Heart left ventricle (tissue), 13 donors: ENCODE results near the gene ANK3.

Experiments used
- POLR2A ChIP-seq, 2 donors: fragments of 450-650 bp; IDR thresholded peaks; one replicate each; pipeline ENCODE4 v1.6.1; 2017; ENCODE audit warnings: antibody characterized with exemption in 2 of 2, mild to moderate bottlenecking in 2 of 2, moderate library complexity in 2 of 2
- TF ChIP-seq, protein P1 (sequence below), 12 donors: fragments of 200-600 bp; sonication (generic) in 4 of 12; IDR thresholded peaks; one replicate each; pipeline versions ENCODE4 v1.5.0 to v1.8.0; 2018 to 2022; ENCODE audit warnings: antibody characterized with exemption in 12 of 12, mild to moderate bottlenecking in 5 of 12
- donor health status: ischemic (EF 13 %, LVEDD 7.1; RV severe dilation, severe dysfunction).
- donor health status: DM: no; HTN: yes; CAD: no.
- donor health status: DM: no; HTN: no; CAD: no.
- donor health status: ischemic (EF 25% LVEDD 6.9; RV normal size, moderate dysfunction).
- donor health status: ischemic (EF 25% LVEDD 5.7; RV mildly dilated, moderate dysfunction).
- donor health status: ischemic (EF 35%, LVEDD 5.7; RV mildly dilated, moderate dysfunction).
- donor health status: nonischemic (EF 11% LVEDD 7.7; RV severe dilation, severe dysfunction).
- donor health status: DM: yes; HTN: yes; CAD: no.
- donor health status: PGD.
- donor health status: ischemic (EF 29% LVEDD 5.4; RV normal size, mild dysfunction).
- donor health status: nonischemic (EF 23%, LVEDD 6.1; RV moderate dilation, normal function).

DNA sequence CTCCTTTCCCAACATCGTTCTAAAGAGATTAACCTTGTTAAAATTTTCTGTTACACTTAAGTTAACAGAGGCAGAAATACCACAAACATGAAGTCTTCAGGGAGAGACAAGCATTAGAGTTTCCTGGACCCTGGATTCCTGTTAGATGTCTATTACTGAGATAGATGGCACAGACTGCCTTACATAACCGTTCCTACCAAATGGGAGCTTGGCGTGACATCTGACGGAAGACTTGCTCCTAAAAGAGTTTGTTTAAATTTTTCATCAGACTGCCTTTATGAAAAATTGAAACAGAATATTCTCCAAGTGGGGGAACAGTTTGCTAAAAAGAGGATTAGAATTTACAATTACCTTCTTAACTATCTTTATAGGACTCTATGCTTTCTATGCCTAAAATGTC, 22.7 kb downstream of the ANK3 start:
- TF ChIP-seq, protein P1, sequence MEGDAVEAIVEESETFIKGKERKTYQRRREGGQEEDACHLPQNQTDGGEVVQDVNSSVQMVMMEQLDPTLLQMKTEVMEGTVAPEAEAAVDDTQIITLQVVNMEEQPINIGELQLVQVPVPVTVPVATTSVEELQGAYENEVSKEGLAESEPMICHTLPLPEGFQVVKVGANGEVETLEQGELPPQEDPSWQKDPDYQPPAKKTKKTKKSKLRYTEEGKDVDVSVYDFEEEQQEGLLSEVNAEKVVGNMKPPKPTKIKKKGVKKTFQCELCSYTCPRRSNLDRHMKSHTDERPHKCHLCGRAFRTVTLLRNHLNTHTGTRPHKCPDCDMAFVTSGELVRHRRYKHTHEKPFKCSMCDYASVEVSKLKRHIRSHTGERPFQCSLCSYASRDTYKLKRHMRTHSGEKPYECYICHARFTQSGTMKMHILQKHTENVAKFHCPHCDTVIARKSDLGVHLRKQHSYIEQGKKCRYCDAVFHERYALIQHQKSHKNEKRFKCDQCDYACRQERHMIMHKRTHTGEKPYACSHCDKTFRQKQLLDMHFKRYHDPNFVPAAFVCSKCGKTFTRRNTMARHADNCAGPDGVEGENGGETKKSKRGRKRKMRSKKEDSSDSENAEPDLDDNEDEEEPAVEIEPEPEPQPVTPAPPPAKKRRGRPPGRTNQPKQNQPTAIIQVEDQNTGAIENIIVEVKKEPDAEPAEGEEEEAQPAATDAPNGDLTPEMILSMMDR (IDR thresholded peaks at IDR 0.05) = no peak
- no peak for TF ChIP-seq POLR2A (IDR thresholded peaks at IDR 0.05)
